EH (cell line): ENCODE measurements around the gene SLC8A1.

Source experiments
- DNase-seq: peaks from one replicate; pipeline ENCODE4 v3.0.0-alpha.2; 2015; ENCODE audit warnings: low read depth

Gene SLC8A1

DNA sequence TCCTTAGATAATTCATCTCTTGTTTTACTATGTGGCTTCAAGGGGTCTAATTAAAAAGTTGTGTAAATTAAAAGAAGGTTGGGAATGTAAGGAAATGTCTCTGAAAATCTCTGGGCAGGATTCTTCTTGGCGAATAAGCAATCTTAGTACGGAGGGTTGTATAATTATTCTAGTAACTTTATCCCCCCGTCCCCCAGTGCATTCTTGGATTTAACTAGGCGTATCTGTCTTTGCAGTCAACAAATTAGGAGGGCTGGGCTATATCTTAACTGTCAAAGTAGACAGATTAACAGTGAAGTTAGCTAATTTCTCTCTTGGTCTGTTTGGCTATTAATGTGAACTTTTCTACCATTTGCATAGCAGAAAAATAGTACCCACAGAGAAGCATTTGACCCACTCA, 343.0 kb downstream of the SLC8A1 start:
- DNase-seq = no peak

DNA sequence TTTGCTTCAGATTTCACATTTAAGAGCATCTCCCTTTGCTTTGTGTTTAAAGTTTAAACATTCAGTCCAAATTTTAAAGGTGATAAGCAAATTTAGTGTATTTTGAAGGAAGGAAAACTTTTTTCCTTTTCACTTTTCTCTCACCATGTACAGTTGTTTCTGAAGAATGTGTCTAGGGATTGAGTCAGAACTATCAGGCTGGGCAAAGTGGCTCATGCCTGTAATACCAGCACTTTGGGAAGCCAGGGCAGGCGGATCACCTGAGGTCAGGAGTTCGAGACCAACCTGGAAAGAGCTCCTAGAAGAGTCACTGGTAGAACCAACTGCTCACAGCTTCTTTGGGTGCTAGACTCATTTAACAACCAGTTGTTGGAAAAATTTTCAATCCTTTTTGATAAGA, 345.8 kb downstream of the SLC8A1 start:
- peak; percentile 51 for DNase-seq

DNA sequence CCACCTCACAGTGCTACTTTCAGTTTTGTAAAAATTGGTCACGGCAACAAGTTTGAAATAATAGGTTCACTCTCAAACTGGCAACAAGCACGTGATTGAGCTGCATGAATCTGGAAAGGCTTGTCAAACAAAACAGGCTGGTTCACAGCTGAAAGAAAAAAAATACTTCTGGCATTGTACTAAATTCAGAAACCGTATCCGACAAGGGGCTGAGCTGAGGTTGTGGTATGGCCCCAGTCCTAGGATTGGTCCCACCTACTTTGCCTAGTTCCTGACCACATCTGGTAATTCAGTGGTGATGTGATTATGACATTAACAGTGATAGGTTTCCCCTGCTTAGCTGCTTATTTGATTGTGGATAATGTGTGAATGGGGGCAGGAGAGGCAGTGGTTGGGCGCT, 346.3 kb downstream of the SLC8A1 start:
- DNase-seq = peak; percentile 73

DNA sequence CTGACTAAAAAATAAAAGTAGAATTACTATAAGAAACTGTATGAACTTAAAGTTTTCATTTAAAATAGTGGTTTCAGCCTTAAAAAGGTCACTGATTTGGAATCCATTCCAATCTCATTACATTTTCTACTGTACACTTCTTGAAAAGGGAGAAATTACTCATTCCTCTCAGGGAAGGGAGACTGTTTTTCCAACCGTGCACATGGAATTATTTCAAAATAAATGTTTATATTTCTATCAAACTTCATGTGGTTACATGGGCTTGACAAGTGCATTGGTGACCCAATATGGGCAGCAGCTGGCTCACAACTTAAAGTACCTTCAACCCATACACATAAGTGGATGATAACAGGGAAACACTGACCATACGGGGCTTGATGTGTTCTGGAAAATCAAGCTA, 348.3 kb downstream of the SLC8A1 start:
- DNase-seq = peak; percentile 90

DNA sequence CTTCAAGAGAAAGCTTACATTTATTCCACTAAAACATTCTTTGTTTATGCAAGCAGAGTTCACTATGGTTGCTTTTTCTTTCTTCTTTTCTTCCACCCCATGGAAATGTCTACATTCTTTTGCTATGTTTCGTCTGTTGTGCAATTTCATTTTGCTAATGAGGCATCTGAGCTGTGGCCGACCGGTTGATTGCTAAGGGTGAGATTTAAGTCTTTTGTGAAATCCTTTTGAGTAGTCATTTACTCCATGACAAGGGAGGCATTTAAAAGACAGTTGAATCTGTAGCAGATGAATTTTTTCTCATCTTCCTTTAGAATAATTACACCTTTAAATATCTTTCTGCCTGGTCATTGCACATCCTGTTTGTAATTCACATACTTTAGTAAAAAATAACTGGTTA, 348.7 kb downstream of the SLC8A1 start:
- peak; percentile 92 for DNase-seq

GRCh38 chr2:40102447-40102846, 349.4 kb downstream of the SLC8A1 start:
- no peak for DNase-seq

GRCh38 chr2:40101131-40101575, 350.7 kb downstream of the SLC8A1 start:
- DNase-seq = peak; percentile 92

GRCh38 chr2:40100676-40101075, 351.2 kb downstream of the SLC8A1 start:
- no peak for DNase-seq

- DNase-seq = peak; percentile 30
Measured at GRCh38 chr2:40098786-40099470, 353.0 kb downstream of the SLC8A1 start.

- DNase-seq = peak; percentile 88
Measured at GRCh38 chr2:40097691-40098385, 354.1 kb downstream of the SLC8A1 start.

- peak; percentile 71 for DNase-seq
Measured at GRCh38 chr2:40096360-40096759, 355.5 kb downstream of the SLC8A1 start.

DNA sequence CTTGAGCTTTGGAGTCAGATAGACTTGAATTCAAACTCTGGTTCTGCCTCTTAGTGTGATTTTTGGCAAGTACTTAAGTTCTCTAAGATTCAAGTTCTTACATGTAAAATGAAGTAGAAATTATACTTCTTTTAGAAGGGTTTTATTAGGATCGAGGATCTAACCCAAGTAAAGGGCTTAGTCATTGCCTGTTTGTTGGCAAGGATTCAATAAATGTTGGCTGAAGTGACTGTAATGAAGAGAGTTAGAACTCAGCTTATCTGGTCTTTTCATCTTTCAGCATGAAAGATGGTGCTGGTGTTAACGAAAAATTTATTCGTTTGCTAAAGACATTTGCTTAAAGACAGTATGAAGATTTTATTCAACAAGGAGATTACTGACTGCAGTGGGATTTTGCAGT, 356.9 kb downstream of the SLC8A1 start:
- DNase-seq = peak; percentile 86

- DNase-seq = no peak
Measured at GRCh38 chr2:40094451-40094850, 357.4 kb downstream of the SLC8A1 start.

DNA sequence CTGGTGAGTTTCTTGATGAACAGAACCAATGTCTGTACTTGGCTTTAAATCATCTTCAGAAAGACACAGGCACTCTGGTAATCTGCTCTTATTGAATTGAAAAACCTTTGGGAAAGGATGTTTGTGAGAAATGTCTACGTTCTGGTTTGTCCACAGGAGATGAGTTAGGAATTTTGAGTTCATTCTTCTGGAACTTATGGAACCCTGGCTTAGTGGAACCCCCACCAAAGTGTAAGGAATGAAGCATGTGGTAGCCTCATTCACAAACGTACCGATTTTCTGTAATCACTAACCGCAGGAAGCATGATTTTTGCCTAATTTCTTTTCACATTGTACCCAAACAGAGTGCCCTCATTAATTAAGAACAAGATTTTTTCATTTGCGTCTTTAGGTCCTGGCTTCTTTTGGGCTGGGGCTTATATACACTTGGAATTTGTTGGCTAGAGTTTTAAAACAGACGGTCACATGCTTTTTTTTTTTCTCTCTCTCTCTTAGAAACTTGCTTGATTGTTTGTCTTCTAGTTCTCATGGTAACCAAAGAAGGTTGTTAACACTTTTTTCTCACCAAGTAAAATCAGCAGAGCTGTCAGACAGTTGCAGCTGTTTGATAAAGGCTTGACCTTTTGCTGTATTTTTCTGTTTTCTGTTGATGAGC, 358.7 kb downstream of the SLC8A1 start:
- DNase-seq = peak; percentile 63

- no peak for DNase-seq
Measured at GRCh38 chr2:40090044-40090443, 361.8 kb downstream of the SLC8A1 start.

DNA sequence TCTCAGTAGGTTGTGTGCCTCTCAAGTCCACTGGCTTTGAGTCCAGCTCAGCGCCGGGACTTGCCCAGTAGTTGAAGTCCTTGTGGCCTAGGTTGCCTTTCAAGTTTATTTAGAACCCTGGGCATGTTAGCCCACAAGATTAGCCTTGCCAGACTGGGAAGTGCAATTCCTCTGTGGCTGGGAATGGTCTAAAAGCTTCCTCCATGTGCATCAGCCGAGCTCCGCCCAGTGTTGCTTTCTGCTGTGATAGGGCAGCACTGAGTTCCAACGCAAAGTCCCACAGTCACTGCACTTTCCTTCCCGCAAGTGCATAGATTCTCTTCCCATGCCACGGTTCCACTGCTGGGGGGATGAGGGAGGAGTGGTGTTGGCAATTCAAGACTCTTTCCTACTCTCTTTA, 364.0 kb downstream of the SLC8A1 start:
- DNase-seq = no peak

- DNase-seq = peak; percentile 36
Measured at GRCh38 chr2:40087434-40087833, 364.5 kb downstream of the SLC8A1 start.

DNA sequence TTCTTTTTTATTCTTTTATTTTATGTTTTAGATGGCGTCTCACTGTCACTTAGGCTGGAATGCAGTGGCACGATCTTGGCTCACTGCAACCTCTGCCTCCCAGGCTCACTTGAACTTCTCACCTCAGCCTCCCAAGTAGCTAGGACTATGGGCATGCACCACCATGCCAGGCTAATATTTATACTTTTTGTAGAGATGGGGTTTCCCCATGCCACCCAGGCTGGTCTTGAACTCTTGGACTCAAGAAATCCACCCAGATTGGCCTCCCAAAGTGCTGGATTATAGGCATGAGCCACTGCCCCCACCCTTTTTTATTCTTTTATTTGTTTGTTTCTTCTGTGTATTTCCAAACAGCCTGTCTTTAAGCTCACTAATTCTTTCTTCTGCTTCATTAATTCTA, 366.1 kb downstream of the SLC8A1 start:
- DNase-seq = no peak

GRCh38 chr2:40073336-40073735, 378.6 kb downstream of the SLC8A1 start:
- peak; percentile 80 for DNase-seq

GRCh38 chr2:40072442-40073232, 379.3 kb downstream of the SLC8A1 start:
- DNase-seq = peak; percentile 40

GRCh38 chr2:40062381-40062780, 389.5 kb downstream of the SLC8A1 start:
- no peak for DNase-seq

- peak; percentile 52 for DNase-seq
Measured at GRCh38 chr2:40049781-40050180, 402.1 kb downstream of the SLC8A1 start.
